Stimulated activated CD4-positive, alpha-beta T cell treated with anti-CD3 and anti-CD28 coated beads, Interleukin-12 subunit alpha, Interleukin-12 subunit beta, amount 100 ng/mL, for 24 hours (primary cell): ENCODE measurements around the gene GAS7.

ENCODE experiments used
- DNase-seq, 2 experiments: peaks; one replicate each; pipeline ENCODE4 v3.0.0-alpha.2; 2020; ENCODE audit warnings: low read depth in 2 of 2

GAS7 gene

GRCh38 chr17:10200645-10201044 lies 2.2 kb upstream of the GAS7 start:
- DNase-seq: no peak

- DNase-seq: no peak
Observed at GRCh38 chr17:10200016-10200415, 1.6 kb upstream of the GAS7 start.

GRCh38 chr17:10197721-10198508 lies 491 bp downstream of the GAS7 start:
- DNase-seq: no peak

GRCh38 chr17:10197362-10197720 lies 1.1 kb downstream of the GAS7 start:
- no peak for DNase-seq

GRCh38 chr17:10196941-10197340 lies 1.5 kb downstream of the GAS7 start:
- no peak for DNase-seq

GRCh38 chr17:10196384-10196895 lies 2.0 kb downstream of the GAS7 start:
- DNase-seq: no peak

- DNase-seq: no peak
Observed at GRCh38 chr17:10195090-10195805, 3.2 kb downstream of the GAS7 start.

- DNase-seq: no peak
Observed at GRCh38 chr17:10193632-10194031, 4.8 kb downstream of the GAS7 start.

GRCh38 chr17:10192972-10193371 lies 5.4 kb downstream of the GAS7 start:
- no peak for DNase-seq

GRCh38 chr17:10192461-10192860 lies 5.9 kb downstream of the GAS7 start:
- no peak for DNase-seq

- no peak for DNase-seq
Observed at GRCh38 chr17:10187456-10187855, 10.9 kb downstream of the GAS7 start.

- DNase-seq: no peak
Observed at GRCh38 chr17:10186771-10187410, 11.5 kb downstream of the GAS7 start.

- no peak for DNase-seq
Observed at GRCh38 chr17:10183931-10184930, 14.2 kb downstream of the GAS7 start.

GRCh38 chr17:10182785-10183184 lies 15.6 kb downstream of the GAS7 start:
- DNase-seq: no peak

- DNase-seq: no peak
Observed at GRCh38 chr17:10178506-10178991, 19.9 kb downstream of the GAS7 start.

GRCh38 chr17:10177913-10178505 lies 20.4 kb downstream of the GAS7 start:
- DNase-seq: no peak

GRCh38 chr17:10177131-10177912 lies 21.1 kb downstream of the GAS7 start:
- DNase-seq: no peak

- no peak for DNase-seq
Observed at GRCh38 chr17:10173913-10174312, 24.5 kb downstream of the GAS7 start.

GRCh38 chr17:10172778-10173177 lies 25.6 kb downstream of the GAS7 start:
- DNase-seq: no peak

GRCh38 chr17:10172241-10172741 lies 26.1 kb downstream of the GAS7 start:
- DNase-seq: no peak
